A673 (cell line): ENCODE measurements around the gene GSC2. TPM values are rescaled to one million over a fixed set of nuclear protein-coding genes. Genes with fewer than 3 reads are reported as not detected.

ENCODE experiments used
- BruUV-seq: library from RNA; stranded (reverse); fragments of 400-500 nt; replicated peaks from 2 replicates; lab custom pipeline; 2021; lab: Mats Ljungman, UMichigan
- CTCF ChIA-PET: fragments of 300-600 bp; sonication (Branson Sonifier 250); formaldehyde crosslinking; loops from one replicate; lab custom pipeline; 2022; ENCODE audit warnings: antibody characterized with exemption; lab: Charles Lee
- POLR2A ChIA-PET: fragments of 300-600 bp; sonication (Branson Sonifier 250); formaldehyde crosslinking; loops from one replicate; lab custom pipeline; 2022; ENCODE audit warnings: antibody characterized with exemption; ENCODE audit not compliant: low non-redundant PET; lab: Charles Lee
- DNase-seq: peaks from one replicate; pipeline ENCODE4 v3.0.0-alpha.2; 2015; ENCODE audit warnings: low spot score
- H3K27ac ChIP-seq: fragments of 200-600 bp; sonication (generic); 2 replicates; pipeline ENCODE4 v1.5.1; 2016; ENCODE audit warnings: mixed run types, low read depth, mild to moderate bottlenecking, mixed read lengths, antibody characterized with exemption, low read length; ENCODE audit not compliant: poor library complexity, severe bottlenecking
- H3K27me3 ChIP-seq: fragments of 200-600 bp; sonication (generic); replicated peaks from 2 replicates; pipeline ENCODE4 v1.6.1; 2017; ENCODE audit warnings: mixed run types, low read depth, mild to moderate bottlenecking, mixed read lengths, antibody characterized with exemption, low read length; ENCODE audit not compliant: insufficient read depth, poor library complexity
- H3K36me3 ChIP-seq: fragments of 200-600 bp; sonication (generic); 2 replicates; pipeline ENCODE4 v1.6.1; 2016; ENCODE audit warnings: mixed run types, mild to moderate bottlenecking, mixed read lengths, antibody characterized with exemption, low read length; ENCODE audit not compliant: insufficient read depth, poor library complexity, severe bottlenecking
- H3K4me1 ChIP-seq: fragments of 200-600 bp; sonication (generic); 2 replicates; pipeline ENCODE4 v1.6.1; 2017; ENCODE audit warnings: mixed run types, mild to moderate bottlenecking, mixed read lengths, antibody characterized with exemption, low read length; ENCODE audit not compliant: insufficient read depth, poor library complexity, severe bottlenecking
- H3K4me3 ChIP-seq: fragments of 200-600 bp; sonication (generic); 2 replicates; pipeline ENCODE4 v1.5.1; 2016; ENCODE audit warnings: low read depth, mixed run types, mild to moderate bottlenecking, mixed read lengths, low read length; ENCODE audit not compliant: poor library complexity, severe bottlenecking
- H3K9me3 ChIP-seq: fragments of 200-600 bp; sonication (generic); 2 replicates; pipeline ENCODE4 v1.6.1; 2016; ENCODE audit warnings: mixed run types, low read depth, mild to moderate bottlenecking, mixed read lengths, antibody characterized with exemption, low read length; ENCODE audit not compliant: poor library complexity, severe bottlenecking
- CTCF ChIP-seq: fragments of 300-800, 200-600 bp; sonication (generic); conservative IDR thresholded peaks from 2 replicates; pipeline ENCODE4 v1.5.1; 2017; ENCODE audit warnings: low read depth, mild to moderate bottlenecking, antibody characterized with exemption, low read length, moderate library complexity, mixed read lengths
- EZH2 ChIP-seq: fragments of 200-600 bp; sonication (generic); IDR thresholded peaks from 2 replicates; pipeline ENCODE4 v1.6.1; 2017; ENCODE audit warnings: borderline replicate concordance, low read depth, mild to moderate bottlenecking, mixed read lengths, antibody characterized with exemption, low read length; ENCODE audit not compliant: poor library complexity, severe bottlenecking
- intact Hi-C: fragments of 100-400 bp; cut with micrococcal nuclease; formaldehyde crosslinking; loops from one replicate; pipeline ENCODE4 v1.10.0; 2022; ENCODE audit not compliant: unreplicated experiment
- total RNA-seq: library from RNA; stranded (reverse); gene quantifications from 2 replicates; pipeline ENCODE4 v1.2.3, GENCODE V29; 2021

The GSC2 gene
- total RNA-seq, 1 experiment from 2014 or later, result not detected

GRCh38 chr22:19175026-19175601 is 25.0 kb upstream of the GSC2 start:
- Histone ChIP-seq H3K36me3 (peaks cover 19% of the 10 kb centered on the region), H3K4me3 (no peak overlapping the region), H3K27me3 (no peaks in the 10 kb centered on the region), H3K4me1 (peaks cover 46% of the 10 kb centered on the region), H3K27ac (peak overlapping the region; percentile 52), H3K9me3 (no peaks in the 10 kb centered on the region)
- no TSS peak for BruUV-seq
- intact Hi-C loops, result loop anchor here (5.0 kb wide), 1 partner anchor 117 kb away; the partner anchor contains the start of gene CLTCL1
- ChIA-PET CTCF (interaction anchor here (0.6 to 1.3 kb wide), 3 partner anchors 31 to 117 kb away, joined by 3 to 7 read pairs (median 3); partner anchors contain the start of genes CLTCL1 and ESS2), POLR2A (interaction anchor here (0.5 kb wide), 1 partner anchor 942 kb away, joined by 8 read pairs; the partner anchor contains the start of gene TRMT2A)
- TF ChIP-seq CTCF (no peak), EZH2 (no peak)
- DNase-seq, result no peak

- CTCF ChIA-PET, result interaction anchor here (0.6 to 1.3 kb wide), 2 partner anchors 30 to 117 kb away, joined by 3 read pairs; partner anchors contain the start of genes CLTCL1 and ESS2
- Histone ChIP-seq H3K27me3 (peaks cover 6% of the 10 kb centered on the region), H3K4me3 (no peak overlapping the region), H3K36me3 (peaks cover 19% of the 10 kb centered on the region), H3K9me3 (no peaks in the 10 kb centered on the region), H3K4me1 (peaks cover 49% of the 10 kb centered on the region), H3K27ac (peak overlapping the region; percentile 52)
- no peak for TF ChIP-seq EZH2
- no peak for TF ChIP-seq CTCF
- no TSS peak for BruUV-seq
- intact Hi-C loops, result loop anchor here (5.0 kb wide), 1 partner anchor 118 kb away; the partner anchor contains the start of gene CLTCL1
- DNase-seq, result peak; percentile 57
- POLR2A ChIA-PET, result interaction anchor here (0.5 kb wide), 1 partner anchor 943 kb away, joined by 8 read pairs; the partner anchor contains the start of gene TRMT2A
These were observed 24.3 kb upstream of the GSC2 start for GRCh38 chr22:19174106-19175025.
